HEK293 (cell line): Measurements from ENCODE around the gene SLC18A3.

ENCODE experiments used
- KLF8 ChIP-seq: fragments of 450-650 bp; formaldehyde crosslinking; IDR thresholded peaks from 2 replicates; pipeline ENCODE4 v1.5.1; 2016; ENCODE audit warnings: missing biosample characterization, missing genetic modification characterization
- KLF9 ChIP-seq: fragments of 450-650 bp; formaldehyde crosslinking; IDR thresholded peaks from 2 replicates; pipeline ENCODE4 v1.5.1; 2016; ENCODE audit warnings: missing biosample characterization, missing genetic modification characterization, low read depth
- YY2 ChIP-seq: fragments of 450-650 bp; formaldehyde crosslinking; IDR thresholded peaks from 2 replicates; pipeline ENCODE4 v1.5.1; 2016; ENCODE audit warnings: missing biosample characterization, missing genetic modification characterization
- ZBTB7A ChIP-seq: fragments of 450-650 bp; formaldehyde crosslinking; IDR thresholded peaks from 2 replicates; pipeline ENCODE4 v1.5.1; 2016; ENCODE audit warnings: low read depth, missing biosample characterization, missing genetic modification characterization
- ZNF416 ChIP-seq: fragments of 450-650 bp; formaldehyde crosslinking; IDR thresholded peaks from 2 replicates; pipeline ENCODE4 v1.5.1; 2016; ENCODE audit warnings: missing biosample characterization, missing genetic modification characterization
- ZNF629 ChIP-seq: fragments of 450-650 bp; formaldehyde crosslinking; IDR thresholded peaks from 2 replicates; pipeline ENCODE4 v1.5.1; 2017; ENCODE audit warnings: missing biosample characterization, missing genetic modification characterization
- ZNF830 ChIP-seq: fragments of 450-650 bp; IDR thresholded peaks from 2 replicates; pipeline ENCODE4 v1.5.0; 2018; ENCODE audit warnings: missing biosample characterization, missing genetic modification characterization, low read depth, mild to moderate bottlenecking, moderate library complexity
- TF ChIP-seq, protein P1 (sequence below): fragments of 450-650 bp; formaldehyde crosslinking; IDR thresholded peaks from 2 replicates; pipeline ENCODE4 v1.5.1; 2016; ENCODE audit warnings: missing biosample characterization, missing genetic modification characterization
- TF ChIP-seq, protein P2 (sequence below): fragments of 450-650 bp; formaldehyde crosslinking; IDR thresholded peaks from 2 replicates; pipeline ENCODE4 v1.5.1; 2016; ENCODE audit warnings: missing biosample characterization, missing genetic modification characterization
- TF ChIP-seq, protein P3 (sequence below): fragments of 450-650 bp; formaldehyde crosslinking; IDR thresholded peaks from 2 replicates; pipeline ENCODE4 v1.5.1; 2016; ENCODE audit warnings: missing biosample characterization, missing genetic modification characterization, low read depth
- TF ChIP-seq, protein P4 (sequence below): fragments of 450-650 bp; IDR thresholded peaks from 2 replicates; pipeline ENCODE4 v1.5.1; 2018; ENCODE audit warnings: missing biosample characterization, mild to moderate bottlenecking, missing genetic modification characterization

DNA sequence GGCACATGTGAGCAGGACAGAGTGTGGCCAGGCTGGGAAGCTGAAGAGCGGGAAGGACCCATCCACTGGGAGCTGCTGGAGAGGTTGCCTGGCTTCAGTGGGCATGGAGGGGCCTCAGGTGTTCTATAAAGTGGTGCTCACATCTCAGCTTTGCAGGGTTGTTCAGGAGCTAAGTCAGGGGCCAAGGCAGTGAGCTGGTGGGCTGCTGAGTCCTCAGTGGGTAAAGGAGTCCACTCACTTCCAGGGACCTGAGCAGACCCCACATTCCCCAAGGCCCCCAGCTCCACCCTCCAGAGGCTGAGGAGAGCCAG is 40.6 kb downstream of the SLC18A3 start:
- TF ChIP-seq, protein P1, sequence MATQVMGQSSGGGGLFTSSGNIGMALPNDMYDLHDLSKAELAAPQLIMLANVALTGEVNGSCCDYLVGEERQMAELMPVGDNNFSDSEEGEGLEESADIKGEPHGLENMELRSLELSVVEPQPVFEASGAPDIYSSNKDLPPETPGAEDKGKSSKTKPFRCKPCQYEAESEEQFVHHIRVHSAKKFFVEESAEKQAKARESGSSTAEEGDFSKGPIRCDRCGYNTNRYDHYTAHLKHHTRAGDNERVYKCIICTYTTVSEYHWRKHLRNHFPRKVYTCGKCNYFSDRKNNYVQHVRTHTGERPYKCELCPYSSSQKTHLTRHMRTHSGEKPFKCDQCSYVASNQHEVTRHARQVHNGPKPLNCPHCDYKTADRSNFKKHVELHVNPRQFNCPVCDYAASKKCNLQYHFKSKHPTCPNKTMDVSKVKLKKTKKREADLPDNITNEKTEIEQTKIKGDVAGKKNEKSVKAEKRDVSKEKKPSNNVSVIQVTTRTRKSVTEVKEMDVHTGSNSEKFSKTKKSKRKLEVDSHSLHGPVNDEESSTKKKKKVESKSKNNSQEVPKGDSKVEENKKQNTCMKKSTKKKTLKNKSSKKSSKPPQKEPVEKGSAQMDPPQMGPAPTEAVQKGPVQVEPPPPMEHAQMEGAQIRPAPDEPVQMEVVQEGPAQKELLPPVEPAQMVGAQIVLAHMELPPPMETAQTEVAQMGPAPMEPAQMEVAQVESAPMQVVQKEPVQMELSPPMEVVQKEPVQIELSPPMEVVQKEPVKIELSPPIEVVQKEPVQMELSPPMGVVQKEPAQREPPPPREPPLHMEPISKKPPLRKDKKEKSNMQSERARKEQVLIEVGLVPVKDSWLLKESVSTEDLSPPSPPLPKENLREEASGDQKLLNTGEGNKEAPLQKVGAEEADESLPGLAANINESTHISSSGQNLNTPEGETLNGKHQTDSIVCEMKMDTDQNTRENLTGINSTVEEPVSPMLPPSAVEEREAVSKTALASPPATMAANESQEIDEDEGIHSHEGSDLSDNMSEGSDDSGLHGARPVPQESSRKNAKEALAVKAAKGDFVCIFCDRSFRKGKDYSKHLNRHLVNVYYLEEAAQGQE (tag by site-specific recombination) = no peak
- TF ChIP-seq, protein P2, sequence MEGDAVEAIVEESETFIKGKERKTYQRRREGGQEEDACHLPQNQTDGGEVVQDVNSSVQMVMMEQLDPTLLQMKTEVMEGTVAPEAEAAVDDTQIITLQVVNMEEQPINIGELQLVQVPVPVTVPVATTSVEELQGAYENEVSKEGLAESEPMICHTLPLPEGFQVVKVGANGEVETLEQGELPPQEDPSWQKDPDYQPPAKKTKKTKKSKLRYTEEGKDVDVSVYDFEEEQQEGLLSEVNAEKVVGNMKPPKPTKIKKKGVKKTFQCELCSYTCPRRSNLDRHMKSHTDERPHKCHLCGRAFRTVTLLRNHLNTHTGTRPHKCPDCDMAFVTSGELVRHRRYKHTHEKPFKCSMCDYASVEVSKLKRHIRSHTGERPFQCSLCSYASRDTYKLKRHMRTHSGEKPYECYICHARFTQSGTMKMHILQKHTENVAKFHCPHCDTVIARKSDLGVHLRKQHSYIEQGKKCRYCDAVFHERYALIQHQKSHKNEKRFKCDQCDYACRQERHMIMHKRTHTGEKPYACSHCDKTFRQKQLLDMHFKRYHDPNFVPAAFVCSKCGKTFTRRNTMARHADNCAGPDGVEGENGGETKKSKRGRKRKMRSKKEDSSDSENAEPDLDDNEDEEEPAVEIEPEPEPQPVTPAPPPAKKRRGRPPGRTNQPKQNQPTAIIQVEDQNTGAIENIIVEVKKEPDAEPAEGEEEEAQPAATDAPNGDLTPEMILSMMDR (tag by site-specific recombination) = no peak
- TF ChIP-seq, protein P3, sequence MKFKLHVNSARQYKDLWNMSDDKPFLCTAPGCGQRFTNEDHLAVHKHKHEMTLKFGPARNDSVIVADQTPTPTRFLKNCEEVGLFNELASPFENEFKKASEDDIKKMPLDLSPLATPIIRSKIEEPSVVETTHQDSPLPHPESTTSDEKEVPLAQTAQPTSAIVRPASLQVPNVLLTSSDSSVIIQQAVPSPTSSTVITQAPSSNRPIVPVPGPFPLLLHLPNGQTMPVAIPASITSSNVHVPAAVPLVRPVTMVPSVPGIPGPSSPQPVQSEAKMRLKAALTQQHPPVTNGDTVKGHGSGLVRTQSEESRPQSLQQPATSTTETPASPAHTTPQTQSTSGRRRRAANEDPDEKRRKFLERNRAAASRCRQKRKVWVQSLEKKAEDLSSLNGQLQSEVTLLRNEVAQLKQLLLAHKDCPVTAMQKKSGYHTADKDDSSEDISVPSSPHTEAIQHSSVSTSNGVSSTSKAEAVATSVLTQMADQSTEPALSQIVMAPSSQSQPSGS (tag by site-specific recombination) = no peak
- TF ChIP-seq KLF8 (tag by site-specific recombination) (no peak), ZNF629 (tag by site-specific recombination) (no peak), ZNF416 (tag by site-specific recombination) (no peak), KLF9 (tag by site-specific recombination) (no peak), ZNF830 (no peak), YY2 (tag by site-specific recombination) (no peak), ZBTB7A (tag by site-specific recombination) (no peak)
- TF ChIP-seq, protein P4, sequence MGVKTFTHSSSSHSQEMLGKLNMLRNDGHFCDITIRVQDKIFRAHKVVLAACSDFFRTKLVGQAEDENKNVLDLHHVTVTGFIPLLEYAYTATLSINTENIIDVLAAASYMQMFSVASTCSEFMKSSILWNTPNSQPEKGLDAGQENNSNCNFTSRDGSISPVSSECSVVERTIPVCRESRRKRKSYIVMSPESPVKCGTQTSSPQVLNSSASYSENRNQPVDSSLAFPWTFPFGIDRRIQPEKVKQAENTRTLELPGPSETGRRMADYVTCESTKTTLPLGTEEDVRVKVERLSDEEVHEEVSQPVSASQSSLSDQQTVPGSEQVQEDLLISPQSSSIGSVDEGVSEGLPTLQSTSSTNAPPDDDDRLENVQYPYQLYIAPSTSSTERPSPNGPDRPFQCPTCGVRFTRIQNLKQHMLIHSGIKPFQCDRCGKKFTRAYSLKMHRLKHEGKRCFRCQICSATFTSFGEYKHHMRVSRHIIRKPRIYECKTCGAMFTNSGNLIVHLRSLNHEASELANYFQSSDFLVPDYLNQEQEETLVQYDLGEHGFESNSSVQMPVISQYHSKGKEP (tag by site-specific recombination) = no peak
